Measurements from ENCODE around the gene LHPP.
"Not testable (repeated sequence)": the region's sequence is repeated elsewhere in the genome, so short reads cannot be mapped to it uniquely, and the experiment has no call there.

The LHPP gene

DNA sequence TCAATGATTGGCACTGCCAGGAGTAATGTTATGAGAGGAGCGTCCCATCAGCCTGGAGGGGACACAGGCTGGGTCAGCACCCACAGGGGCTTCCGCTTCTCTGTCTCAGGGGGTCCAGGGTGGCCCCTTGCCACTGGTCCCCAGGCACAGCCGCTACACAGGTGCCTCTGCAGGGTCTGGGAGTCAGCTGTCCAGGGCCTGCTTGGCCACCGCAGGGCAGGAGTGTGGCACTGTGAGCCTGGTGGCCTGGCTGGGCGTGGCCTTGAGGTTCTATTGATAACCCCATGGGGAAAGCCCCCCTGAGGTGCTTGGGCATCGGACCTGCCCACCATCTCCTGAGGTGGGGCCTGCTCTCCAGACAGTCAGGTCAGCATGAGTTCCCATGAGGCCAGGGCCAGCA, 136.6 kb downstream of the LHPP start:
- no peak for DNase-seq

DNA sequence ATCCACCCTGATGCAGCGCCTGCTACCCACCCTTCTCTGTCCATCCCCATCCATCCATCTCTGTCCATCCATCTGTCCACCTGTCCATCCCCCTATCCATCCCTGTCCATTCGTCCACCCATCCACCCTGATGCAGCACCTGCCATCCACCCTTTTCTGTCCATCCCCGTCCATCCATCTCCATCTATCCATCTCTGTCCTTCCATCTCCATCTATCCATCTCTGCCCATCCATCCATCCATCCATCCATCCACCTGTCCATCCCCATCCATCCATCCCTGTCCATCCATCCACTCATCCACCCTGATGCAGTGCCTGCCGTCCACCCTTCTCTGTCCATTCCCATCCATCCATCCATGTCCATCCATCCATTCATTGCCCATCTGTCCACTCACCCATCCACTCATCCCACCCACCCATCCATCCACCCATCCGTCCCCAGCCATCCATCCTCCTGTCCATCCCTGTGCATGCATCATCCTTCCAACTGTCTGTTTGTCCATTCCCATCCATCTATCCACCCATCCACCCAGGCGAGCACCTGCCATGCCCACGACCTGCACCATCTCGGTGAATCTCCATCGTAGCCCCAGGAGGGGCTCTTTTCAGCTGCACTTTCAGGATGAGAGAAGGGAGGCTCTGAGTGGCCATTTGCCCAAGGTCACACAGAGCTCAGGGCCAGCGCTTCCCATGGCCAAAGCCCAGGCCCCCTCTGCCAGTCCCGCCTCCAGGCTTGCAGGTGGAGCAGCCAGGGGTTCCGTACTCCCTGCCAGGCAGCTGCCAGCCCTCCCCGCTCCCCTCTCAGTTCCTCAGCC, 137.4 kb downstream of the LHPP start:
- no peak for DNase-seq

DNA sequence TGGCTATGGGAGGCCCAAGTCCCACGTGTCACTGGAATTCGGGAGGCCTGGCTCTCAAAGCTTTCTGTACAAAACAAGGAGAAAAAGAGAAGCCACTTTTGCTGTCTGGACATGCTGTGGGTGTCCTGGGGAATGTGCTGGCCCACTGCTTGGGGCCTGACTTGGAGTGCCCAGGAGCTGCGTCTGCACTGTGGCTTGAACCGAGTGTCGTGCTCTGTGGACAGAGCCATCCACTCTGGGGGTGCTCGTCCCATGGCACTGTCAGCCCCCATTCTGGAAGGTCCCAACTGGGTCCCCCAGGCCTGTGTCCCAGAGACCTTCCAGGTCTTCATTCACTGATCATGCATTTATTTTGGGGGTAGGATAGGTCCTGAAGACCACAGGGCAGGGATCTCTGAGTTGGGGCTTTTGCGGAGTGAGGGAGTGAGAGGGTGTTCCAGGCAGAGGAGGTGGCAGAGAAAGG, 138.0 kb downstream of the LHPP start:
- DNase-seq = no peak

DNA sequence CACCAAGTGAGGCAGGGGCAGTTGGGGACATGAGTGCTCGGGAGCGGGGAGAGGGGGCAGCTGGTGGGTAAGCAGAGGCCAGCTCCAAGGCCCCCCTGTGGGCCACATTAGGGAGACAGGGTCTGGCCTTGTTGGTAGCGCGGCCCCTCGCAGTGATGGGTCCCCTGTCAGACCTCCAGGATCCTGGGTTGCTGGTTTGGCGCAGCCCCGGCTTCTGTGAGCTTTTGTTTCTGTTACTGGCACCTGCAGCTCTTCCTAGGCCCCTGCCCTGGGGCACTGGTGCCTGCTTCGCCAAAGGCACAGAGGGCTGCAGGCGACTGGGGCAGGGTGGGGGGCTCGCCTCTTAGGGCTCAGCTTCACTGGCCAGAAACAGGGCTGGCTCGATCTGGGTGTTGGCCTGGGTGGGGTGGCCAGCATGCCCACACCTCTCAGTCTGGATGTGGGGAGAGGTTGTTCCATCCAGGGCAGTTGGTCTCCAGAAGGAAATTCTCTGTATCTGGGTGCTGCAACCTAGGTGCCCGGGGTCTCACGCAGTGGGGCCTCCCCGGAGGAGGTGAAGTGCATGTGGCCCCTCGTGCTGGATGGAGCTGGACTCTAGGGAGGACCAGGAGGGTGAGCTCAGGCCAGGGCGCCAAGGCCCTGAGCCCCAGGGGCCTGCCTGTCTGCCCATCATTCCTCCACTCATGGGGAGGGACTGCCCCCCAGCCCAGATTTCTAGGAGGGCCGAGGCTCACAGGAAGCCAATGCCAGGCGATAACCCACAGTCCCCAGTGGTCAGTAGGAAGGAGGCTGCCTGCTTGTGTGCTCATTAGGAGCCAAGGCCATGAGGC, 138.6 kb downstream of the LHPP start:
- no peak for DNase-seq

DNA sequence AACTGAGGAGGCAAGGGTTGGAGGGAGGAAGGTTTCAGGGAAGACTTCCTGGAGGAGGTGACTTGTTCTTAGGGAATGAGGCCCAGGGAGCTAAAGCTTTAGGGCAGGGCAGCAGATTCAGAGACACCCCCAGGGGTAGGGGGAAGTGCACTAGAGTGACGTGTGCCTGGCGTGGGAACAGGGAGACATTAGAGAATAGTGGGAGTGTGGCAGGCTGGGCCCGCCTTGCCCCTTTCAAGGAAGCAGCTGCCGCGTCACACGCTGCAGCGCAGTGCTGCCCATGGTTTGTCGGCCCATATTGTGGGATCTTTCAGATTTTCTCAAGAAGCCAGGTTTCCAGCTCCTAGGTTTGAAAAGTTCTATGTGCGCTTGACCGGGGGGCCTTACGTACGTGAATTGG, 139.4 kb downstream of the LHPP start:
- DNase-seq = no peak

DNA sequence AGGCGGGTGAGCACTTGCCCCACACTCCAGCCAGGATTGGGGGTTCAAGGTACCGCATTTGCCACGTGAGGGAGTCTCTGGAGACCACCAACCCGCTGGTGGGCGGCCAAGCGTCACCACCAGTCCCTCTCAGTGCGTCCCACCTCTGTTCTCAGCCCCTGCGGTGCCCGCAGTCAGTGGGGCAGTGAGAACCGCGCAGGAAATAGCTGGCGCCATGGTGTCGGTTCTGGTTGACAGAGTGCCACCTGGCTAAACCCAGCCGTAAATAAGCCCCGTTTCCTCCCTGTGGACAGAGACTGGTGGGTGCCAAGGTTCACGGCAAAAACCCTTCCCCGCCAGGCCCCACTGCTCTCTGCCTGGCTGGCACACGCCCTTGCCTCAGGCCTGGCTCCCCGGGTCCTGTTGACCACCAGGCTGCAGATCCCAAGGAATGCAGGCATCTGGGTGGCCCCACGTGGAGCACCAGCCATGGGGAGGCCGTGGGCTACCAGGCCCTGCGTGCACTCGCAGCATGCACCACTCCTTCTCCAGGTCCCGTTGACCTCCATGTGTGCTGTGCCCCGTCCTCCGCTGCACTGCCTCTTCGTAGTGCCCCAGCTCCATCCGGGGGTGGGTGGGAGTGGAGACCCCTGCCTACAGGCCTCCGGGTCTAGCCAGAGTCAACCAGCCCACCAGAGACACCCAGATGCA, 140.0 kb downstream of the LHPP start:
- no peak for DNase-seq

DNA sequence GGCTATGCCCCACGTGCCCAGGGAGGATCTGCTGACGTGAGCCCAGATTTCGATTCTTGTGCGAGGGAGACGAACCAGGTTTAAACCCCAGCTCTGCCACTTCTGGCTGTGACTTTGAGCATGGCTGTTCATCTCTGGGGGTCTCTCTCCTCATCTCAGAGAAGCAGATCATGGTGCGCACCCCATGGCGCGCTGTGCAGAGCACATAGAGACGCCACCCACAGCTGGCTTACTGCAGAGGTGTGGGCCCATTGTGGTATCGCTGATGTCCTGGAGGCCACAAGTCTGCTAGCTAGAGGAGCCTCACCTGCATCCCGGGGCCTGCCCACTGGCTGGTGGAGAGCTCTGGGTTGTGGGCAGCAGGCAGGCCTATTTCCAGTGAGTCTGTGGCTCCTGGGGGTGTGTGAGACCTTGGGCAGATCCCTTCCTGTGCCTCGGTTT, 140.5 kb downstream of the LHPP start:
- DNase-seq = no peak

DNA sequence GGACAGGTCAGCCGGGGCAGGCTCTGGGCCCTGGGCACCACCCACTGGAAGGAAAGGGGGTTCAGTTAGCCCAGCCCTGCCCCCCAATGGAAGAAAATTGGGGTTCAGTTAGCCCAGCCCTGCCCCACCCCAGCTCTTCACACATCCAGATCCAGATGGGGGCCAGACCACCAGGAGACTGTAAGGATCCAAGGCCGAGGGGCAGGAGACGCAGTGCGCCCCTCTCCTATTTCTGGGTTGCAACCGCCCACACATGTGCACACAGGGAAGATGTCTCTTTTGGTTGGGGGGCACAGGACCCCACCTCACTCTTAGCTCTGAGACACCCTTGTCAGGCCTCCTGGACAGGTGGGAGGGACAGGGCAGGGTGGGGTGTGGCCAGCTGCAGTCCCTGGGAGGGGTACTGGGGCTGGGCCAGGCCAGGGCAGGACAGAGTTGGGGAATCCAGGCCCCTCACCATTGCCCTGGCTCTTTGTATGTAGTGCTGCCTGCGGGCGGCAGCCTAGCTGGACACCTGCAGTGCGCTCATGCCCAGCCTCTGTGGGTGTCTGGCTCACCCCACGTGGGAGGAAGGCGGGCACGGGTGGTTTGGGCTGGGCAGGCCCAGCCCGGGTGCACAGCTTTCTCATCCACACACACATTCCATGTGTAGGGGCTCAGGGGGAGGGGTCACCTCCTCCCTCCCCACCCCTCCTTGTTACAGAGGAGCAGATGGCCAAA, 141.2 kb downstream of the LHPP start:
- DNase-seq = no peak

DNA sequence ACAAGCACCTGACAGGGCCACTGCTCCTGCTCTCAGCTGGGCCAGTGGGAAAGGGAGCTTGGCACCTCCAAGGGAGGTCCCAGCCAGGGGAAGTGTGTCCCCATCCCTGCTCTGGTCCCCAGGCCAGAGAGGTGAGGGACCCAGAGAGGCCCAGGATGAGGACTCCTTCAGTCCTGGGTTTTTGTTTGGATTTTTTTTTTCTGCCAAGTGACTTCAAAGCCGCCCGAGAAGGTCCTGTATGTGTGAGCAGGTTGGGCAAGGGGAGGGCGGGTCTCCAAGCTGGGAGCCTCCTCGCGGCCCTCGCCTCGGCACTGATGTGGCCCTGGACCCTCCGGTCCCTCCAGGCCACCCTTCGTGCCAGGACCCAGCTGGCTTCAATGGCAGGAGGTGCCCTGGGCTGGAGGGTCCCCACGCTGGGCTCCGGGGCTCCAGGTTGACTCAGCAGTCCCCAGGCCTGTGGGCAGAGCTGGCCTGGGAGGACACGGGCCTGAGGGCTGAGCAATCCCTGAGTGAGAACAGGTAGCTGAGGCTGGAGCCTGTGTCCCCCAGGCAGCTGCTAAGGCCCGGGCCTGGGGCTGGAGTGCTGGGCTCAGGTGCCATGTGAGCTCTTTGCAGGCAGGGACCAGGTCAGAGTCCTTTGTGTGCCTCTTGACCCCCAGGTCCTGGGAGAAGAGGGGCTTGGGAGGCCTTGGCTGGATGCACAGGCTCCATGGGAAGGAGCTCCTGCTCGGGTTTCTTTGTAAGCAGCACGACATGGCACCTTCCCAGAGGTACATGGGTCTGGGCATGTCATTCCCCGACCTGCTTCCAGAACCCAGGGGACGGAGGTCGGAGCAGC, 142.0 kb downstream of the LHPP start:
- DNase-seq = no peak

DNA sequence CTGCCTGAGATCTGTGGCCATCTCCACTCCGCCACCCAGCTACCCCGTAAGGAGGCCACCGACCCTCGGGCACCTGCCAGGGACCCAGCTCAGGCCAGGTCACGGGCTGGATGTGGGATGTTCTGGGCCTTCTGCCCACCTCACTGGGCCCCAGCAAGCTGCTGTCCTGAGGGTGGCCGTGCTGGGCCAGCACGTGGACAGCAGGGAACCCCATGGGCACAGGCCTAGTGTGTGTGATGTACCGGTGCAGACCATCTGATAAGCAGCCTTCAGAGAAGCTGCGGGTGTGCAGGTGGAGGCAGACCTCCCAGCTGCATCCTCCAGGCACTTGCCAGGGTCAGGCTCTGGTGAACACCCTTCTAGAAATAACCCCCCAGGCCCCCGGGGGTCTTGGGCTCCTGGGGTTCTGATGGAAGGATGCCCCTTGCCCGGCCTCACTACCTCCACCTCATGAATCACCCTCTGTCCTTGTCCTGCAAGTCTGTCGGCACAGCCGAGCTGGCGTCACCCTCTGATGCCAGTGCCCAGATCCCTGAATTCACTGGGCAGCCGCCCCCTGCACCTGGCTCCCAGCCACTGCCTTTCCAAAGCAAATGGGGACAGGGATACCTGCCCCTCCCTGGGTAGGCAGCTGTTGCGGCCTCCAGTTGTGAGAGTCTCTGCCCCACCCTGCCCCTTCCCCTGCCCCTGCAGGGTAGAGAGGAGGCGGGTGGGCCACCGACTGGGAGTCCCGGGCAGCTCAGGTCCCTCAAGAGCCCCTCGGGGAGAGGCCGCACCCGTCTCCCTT, 142.8 kb downstream of the LHPP start:
- no peak for DNase-seq

DNA sequence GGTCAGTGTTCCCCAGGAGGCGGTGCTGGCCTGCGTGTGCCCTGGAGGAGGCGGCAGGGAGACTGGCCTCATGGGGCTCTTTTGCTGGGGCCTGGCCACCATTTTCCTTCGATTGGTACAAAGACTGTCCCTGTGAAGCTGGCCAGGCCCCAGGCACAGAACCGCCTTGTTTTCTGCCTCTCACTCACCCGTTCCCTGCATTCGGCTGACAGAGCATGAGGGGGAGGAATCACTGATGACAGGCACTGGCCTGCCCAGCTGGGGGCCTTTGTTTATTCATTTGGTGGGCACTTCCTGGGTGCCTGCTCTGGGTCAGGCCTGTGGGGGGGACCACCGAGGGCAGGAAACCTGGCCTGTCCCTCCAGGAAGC, 143.4 kb downstream of the LHPP start:
- no peak for DNase-seq

DNA sequence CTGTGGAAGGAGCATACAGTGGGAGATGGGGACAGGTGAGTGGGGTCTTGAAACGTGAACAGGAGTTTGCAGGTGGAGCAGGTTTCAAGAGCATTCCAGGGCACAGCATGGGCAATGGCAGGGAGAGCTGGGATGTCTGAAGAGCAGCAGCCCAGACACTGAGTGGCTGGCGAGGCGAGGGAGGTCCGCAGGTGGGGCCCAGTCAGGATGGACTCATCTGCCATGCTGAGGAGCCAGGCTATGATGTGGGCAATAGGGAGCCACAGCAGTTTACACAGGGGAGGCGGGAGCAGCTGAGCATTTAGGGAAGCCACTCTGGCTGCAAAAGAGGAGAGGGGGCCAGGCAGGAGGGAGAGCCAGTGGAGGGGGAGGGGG, 143.8 kb downstream of the LHPP start:
- DNase-seq = no peak

DNA sequence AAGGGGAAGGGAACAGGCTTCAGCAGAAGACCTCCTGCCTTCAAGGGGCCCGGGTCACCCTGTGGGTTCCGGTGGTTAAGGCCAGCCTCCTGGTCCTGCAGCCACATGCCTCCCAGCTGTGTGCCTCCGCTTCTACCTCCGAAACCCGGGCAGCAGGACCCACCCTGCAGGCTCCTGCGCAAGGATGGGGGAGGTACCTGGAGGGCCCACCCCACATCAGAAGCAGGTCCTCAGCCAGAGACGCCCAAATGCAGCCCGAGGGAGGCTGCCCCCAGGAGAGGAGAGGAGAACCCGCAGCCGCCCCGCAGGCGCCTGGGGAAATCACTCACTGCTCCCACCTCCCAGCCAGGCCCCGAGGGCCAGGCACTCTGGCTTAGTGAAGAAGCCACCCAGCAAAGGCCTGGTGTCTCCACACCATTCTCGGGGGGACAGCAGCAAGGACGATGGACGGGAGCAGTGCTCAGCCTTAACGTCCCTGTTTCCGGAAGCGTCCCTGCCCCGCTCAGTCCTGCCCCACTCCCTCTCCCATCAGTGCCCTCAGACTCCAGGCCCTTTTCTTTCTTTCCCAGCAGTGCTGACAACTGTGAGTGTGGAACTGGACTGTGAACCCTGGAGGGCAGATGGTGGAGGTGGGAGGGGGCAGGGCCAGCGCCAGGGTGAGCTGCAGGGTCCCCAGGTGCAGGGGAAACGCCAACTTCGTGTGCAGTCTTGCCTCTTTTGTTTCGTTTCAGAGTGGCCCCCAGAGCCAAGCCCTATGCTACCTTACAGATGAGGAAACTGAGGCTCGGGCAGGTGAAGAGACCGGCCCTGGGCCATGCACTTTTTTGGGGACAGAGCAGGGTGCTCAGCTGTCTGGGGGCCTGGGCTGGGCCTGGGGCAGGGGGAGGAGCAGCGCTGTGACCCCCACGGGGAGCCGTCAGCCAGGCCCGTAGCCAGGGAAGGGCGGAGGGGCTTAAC, 144.5 kb downstream of the LHPP start:
- DNase-seq = no peak

DNA sequence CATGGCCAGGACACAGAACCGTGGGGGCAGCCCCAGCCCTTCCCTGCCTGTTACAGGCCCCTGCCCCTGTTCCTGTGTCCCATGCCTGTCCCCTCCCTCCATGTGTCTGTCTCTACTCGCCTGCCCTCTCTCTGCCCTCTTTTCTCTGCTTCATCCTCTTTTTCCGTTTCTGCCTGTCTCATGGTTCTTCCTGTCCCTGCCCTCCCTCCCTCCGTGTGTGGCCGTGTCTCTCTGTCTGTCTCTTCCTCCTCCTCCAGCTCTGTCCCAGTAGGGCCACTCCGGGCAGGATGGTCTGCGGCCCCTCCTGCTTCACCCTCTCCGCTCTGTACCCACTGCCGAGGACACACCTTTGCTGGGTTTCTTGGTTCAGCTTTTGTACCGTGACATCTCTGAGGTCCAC, 145.2 kb downstream of the LHPP start:
- no peak for DNase-seq

DNA sequence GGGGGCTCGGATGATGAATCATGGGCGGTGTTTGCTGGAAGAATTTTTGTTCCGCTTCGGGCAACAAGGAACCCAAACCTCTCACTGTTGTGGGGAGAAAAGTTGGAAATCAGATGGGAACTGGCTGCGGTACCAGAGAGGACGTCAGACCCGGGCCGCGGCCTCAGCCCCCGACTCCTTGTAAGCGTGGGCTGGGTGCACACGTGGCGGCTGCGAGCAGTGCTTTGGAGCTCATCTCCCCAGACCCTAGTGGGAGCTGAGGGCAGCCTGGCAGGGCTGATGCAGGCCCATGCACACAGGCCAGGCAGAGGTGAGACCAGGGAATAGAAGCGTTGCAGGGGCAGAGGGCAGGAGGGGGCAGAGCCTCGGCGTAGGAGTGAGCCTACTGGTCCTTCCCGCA, 146.1 kb downstream of the LHPP start:
- no peak for DNase-seq

DNA sequence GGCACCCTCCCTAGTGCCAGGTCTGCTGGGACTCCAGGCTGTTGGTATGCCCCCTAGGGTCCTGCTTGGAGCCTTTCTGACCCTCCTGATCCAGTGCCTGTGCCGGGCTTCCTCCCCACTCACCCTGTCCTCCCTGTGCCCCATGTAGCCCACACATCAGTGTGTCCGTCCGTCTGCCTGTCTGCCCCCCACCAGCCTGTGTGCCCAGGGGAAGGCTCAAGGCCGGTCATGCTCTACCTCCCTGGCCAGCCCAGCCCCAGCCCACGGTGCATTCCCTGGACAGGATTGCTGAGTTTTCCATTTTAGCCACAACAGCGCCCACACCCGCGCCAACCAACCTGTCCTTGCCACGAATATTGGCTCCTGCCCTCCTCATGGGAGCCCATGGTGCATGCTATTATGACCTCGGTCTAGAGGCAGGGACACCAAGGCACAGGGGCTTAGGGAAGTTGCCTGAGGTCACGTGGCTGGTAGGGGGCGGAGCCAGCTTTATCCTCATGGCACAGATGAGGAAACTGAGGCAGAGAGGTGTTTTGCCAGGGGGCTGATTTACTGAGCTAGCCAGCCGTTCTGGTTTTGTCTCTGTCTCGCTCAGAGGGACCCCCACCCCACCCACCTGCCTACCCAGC, 146.6 kb downstream of the LHPP start:
- DNase-seq = no peak

DNA sequence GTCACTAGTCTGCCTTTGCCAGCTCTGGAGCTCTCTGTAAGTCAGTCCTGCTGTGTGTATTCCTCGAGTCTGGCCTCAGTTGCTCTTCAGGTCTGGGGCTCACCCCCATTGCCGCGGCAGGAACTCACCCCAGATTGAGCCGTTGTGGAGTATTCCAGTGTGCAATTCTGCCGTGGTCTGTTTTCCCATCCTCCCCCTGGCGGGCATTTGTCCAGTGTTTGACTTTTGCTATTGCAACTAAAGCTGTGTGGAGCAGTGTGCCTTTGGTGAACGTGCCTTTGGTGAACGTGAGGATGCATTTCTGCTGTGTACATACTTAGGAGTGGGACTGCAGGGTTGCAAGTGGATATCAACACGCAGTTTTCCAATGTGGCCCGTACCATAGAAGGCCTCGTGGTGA, 148.1 kb downstream of the LHPP start:
- DNase-seq = no peak

DNA sequence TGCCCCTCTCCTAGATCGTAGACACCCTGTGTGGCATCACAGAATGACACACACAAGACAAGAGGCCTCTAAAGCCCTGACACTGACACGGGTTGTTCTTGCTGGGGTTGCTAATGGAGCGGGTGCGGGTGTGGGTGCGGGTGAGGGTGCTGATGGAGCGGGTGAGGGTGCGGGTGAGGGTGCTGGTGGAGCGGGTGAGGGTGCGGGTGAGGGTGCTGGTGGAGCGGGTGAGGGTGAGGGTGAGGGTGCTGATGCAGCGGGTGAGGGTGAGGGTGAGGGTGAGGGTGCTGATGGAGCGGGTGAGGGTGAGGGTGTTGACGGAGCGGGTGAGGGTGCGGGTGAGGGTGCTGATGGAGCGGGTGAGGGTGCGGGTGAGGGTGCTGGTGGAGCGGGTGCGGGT, 148.6 kb downstream of the LHPP start:
- not testable (repeated sequence) for DNase-seq

DNA sequence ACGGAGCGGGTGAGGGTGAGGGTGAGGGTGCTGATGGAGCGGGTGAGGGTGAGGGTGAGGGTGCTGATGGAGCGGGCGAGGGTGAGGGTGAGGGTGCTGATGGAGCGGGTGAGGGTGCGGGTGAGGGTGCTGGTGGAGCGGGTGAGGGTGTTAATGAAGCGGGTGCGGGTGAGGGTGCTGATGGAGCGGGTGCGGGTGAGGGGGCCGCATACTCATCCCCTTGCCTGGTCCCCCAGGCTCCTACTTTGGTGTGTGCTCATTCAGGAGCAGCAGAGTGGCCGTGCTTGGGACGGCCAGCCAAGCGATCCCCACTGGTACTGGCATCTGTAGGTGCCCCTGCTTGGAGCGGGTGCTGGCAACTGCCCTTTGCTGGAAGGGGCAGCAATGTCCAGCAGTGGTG, 149.2 kb downstream of the LHPP start:
- DNase-seq = not testable (repeated sequence)

DNA sequence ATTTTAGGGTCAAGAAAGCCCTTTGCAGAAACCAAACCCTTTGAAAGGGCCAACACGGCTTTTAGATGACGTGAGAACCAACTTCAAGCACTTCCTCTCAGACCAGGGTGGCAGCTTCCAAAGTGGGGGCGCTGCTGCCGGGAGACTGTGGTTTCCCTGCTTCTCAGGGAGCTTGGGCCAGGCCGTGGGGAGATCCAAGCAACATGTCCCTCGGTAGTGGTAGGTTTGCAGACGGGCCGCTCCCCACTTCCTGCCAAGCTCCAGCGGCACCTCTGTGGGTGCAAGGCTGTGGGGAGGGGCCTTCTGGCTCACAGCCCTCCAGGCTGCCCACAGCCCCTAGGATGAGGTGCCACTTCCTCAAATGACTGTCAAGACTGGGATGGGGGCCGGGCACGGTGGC, 150.1 kb downstream of the LHPP start:
- DNase-seq = no peak

Data from NCI-H1436 (cell line).